Measurements from ENCODE around the gene SEMA5A.

DNA sequence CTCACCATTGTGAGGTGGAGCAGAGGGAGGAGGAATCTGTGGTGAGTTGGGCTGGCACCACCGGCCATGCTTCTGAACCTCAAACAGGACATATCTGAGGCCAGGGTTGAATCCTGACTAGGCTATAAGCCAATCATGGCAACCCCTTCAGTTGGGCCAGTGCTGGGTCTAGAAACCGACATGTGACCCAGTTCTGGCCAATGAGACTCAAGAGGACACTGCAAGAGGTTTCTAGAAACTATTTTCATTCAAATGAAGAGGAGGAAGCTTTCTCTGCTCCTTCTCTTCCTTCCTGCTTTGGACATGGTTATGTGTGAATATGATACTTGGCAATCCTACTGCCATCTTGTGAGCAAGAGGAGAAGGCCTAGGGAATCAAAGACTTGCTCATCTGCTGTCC is 417.7 kb downstream of the SEMA5A start:
- TF ChIP-seq ZNF232 (CRISPR knock-in tag; IDR thresholded peaks at IDR 0.05) = no peak
- TF ChIP-seq, protein P1, sequence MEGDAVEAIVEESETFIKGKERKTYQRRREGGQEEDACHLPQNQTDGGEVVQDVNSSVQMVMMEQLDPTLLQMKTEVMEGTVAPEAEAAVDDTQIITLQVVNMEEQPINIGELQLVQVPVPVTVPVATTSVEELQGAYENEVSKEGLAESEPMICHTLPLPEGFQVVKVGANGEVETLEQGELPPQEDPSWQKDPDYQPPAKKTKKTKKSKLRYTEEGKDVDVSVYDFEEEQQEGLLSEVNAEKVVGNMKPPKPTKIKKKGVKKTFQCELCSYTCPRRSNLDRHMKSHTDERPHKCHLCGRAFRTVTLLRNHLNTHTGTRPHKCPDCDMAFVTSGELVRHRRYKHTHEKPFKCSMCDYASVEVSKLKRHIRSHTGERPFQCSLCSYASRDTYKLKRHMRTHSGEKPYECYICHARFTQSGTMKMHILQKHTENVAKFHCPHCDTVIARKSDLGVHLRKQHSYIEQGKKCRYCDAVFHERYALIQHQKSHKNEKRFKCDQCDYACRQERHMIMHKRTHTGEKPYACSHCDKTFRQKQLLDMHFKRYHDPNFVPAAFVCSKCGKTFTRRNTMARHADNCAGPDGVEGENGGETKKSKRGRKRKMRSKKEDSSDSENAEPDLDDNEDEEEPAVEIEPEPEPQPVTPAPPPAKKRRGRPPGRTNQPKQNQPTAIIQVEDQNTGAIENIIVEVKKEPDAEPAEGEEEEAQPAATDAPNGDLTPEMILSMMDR (IDR thresholded peaks at IDR 0.05) = no peak
- no peak for TF ChIP-seq SP1 (CRISPR knock-in tag; conservative IDR thresholded peaks at IDR 0.05)
- no peak for TF ChIP-seq FOXJ3 (CRISPR knock-in tag; IDR thresholded peaks at IDR 0.05; ENCODE audit: borderline replicate concordance)
- TF ChIP-seq, protein P2, sequence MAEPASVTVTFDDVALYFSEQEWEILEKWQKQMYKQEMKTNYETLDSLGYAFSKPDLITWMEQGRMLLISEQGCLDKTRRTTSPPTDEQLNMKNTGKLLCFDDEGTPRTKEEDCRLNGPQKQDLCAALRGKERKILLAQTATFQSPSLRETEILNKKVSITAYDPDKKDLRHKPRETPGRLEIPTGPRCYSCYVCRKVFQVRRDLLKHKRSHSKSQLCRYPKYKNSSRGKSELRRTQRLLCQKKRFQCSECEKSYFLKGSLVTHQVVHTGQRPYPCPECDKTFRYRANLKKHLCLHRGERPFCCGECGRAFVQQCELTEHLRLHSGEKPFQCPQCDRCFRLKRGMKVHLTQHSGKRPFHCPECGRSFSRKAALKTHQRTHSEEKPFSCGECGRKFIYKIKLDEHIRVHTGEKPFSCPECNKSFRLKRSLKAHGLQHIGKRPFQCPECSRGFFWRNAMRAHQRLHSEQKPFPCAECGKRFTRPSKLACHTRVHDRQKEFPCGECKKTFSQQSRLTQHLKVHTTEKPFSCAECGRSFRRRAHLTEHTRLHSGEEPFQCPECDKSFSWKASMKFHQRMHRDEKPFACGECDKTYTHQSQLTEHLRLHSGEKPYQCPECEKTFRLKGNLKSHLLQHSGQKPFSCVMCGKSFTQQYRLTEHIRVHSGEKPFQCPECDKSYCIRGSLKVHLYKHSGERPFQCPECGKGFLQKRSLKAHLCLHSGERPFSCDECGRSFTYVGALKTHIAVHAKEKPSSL (CRISPR knock-in tag; conservative IDR thresholded peaks at IDR 0.05) = no peak
- TF ChIP-seq MYBL2 (CRISPR knock-in tag; IDR thresholded peaks at IDR 0.05) = no peak
- no peak for TF ChIP-seq CREB1 (CRISPR knock-in tag; IDR thresholded peaks at IDR 0.05)
- TF ChIP-seq, protein P3, sequence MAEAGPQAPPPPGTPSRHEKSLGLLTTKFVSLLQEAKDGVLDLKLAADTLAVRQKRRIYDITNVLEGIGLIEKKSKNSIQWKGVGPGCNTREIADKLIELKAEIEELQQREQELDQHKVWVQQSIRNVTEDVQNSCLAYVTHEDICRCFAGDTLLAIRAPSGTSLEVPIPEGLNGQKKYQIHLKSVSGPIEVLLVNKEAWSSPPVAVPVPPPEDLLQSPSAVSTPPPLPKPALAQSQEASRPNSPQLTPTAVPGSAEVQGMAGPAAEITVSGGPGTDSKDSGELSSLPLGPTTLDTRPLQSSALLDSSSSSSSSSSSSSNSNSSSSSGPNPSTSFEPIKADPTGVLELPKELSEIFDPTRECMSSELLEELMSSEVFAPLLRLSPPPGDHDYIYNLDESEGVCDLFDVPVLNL (CRISPR knock-in tag; IDR thresholded peaks at IDR 0.05; ENCODE audit: borderline replicate concordance, low read depth) = no peak
- no peak for TF ChIP-seq ZNF671 (CRISPR knock-in tag; IDR thresholded peaks at IDR 0.05)
- TF ChIP-seq, protein P4, sequence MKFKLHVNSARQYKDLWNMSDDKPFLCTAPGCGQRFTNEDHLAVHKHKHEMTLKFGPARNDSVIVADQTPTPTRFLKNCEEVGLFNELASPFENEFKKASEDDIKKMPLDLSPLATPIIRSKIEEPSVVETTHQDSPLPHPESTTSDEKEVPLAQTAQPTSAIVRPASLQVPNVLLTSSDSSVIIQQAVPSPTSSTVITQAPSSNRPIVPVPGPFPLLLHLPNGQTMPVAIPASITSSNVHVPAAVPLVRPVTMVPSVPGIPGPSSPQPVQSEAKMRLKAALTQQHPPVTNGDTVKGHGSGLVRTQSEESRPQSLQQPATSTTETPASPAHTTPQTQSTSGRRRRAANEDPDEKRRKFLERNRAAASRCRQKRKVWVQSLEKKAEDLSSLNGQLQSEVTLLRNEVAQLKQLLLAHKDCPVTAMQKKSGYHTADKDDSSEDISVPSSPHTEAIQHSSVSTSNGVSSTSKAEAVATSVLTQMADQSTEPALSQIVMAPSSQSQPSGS (CRISPR knock-in tag; IDR thresholded peaks at IDR 0.05; ENCODE audit: borderline replicate concordance, low read depth) = no peak

All from WTC11 (cell line).